IMR-90 (cell line): Measurements from ENCODE around the gene ADARB2. TPM values are rescaled to one million over a fixed set of nuclear protein-coding genes. Genes with fewer than 3 reads are reported as not detected.

Source experiments
- ATAC-seq: fragments of 200-7000 bp; cut with Tn5 transposase; 2 replicates; pipeline ENCODE4 v1.9.1; 2020; ENCODE audit warnings: low read depth, mild to moderate bottlenecking, moderate library complexity
- BruUV-seq: library from RNA; stranded (reverse); fragments of 400-500 nt; replicated peaks from 2 replicates; lab custom pipeline; 2021; lab: Mats Ljungman, UMichigan
- CTCF ChIA-PET: fragments of 300-600 bp; formaldehyde crosslinking; extraction: SDS; loops from one replicate; lab custom pipeline; 2021; ENCODE audit warnings: antibody characterized with exemption; lab: Yijun Ruan, JAX
- POLR2A ChIA-PET: fragments of 300-600 bp; sonication (Branson Sonifier 250); formaldehyde crosslinking; loops from one replicate; lab custom pipeline; 2022; ENCODE audit warnings: antibody characterized with exemption; ENCODE audit not compliant: unreplicated experiment; lab: Charles Lee
- DNase-seq: peaks from one replicate; pipeline ENCODE4 v3.0.0; 2013
- H2AFZ ChIP-seq: replicated peaks from 2 replicates; pipeline ENCODE3; 2013; ENCODE audit warnings: low read length, mild to moderate bottlenecking; ENCODE audit not compliant: poor library complexity
- H2AK5ac ChIP-seq: 2 replicates; pipeline ENCODE4 v1.6.1; 2013; ENCODE audit warnings: low read depth, low read length, inconsistent platforms
- H2AK9ac ChIP-seq: replicated peaks from 2 replicates; pipeline ENCODE3; 2013; ENCODE audit warnings: mild to moderate bottlenecking, low read depth, low read length, moderate library complexity; ENCODE audit not compliant: poor library complexity
- H2BK120ac ChIP-seq: 2 replicates; pipeline ENCODE4 v1.6.1; 2013; ENCODE audit warnings: low read depth, low read length, inconsistent platforms
- H2BK15ac ChIP-seq: 3 replicates; pipeline ENCODE4 v1.6.1; 2013; ENCODE audit warnings: low read depth, low read length, inconsistent platforms
- H2BK20ac ChIP-seq: 2 replicates; pipeline ENCODE4 v1.6.1; 2013; ENCODE audit warnings: low read depth, mild to moderate bottlenecking, inconsistent platforms, low read length, moderate library complexity
- H2BK5ac ChIP-seq: 2 replicates; pipeline ENCODE4 v1.6.1; 2013; ENCODE audit warnings: mild to moderate bottlenecking, low read depth, low read length, inconsistent platforms; ENCODE audit not compliant: poor library complexity, severe bottlenecking
- H3K14ac ChIP-seq: replicated peaks from 2 replicates; pipeline ENCODE4 v1.6.1; 2013; ENCODE audit warnings: low read depth, low read length, inconsistent platforms
- H3K18ac ChIP-seq: 2 replicates; pipeline ENCODE4 v1.6.1; 2013; ENCODE audit warnings: low read depth, low read length, control low read depth
- H3K23ac ChIP-seq: 2 replicates; pipeline ENCODE4 v1.6.1; 2013; ENCODE audit warnings: low read depth, low read length, inconsistent platforms
- H3K27ac ChIP-seq: 2 replicates; pipeline ENCODE4 v1.5.1; 2013; ENCODE audit warnings: mild to moderate bottlenecking, control low read depth, low read length; ENCODE audit not compliant: insufficient read depth
- H3K27me3 ChIP-seq: 2 replicates; pipeline ENCODE4 v1.6.1; 2013; ENCODE audit warnings: low read length; ENCODE audit not compliant: control insufficient read depth, insufficient read depth
- H3K36me3 ChIP-seq: 2 replicates; pipeline ENCODE4 v1.6.1; 2013; ENCODE audit warnings: low read length, mixed read lengths; ENCODE audit not compliant: control insufficient read depth, insufficient read depth
- H3K4ac ChIP-seq: 2 replicates; pipeline ENCODE4 v1.6.1; 2013; ENCODE audit warnings: low read depth, low read length, inconsistent platforms
- H3K4me1 ChIP-seq: 2 replicates; pipeline ENCODE4 v1.6.1; 2013; ENCODE audit warnings: low read length, mixed read lengths; ENCODE audit not compliant: control insufficient read depth, insufficient read depth
- H3K4me2 ChIP-seq: 2 replicates; pipeline ENCODE4 v1.6.1; 2013; ENCODE audit warnings: low read depth, mild to moderate bottlenecking, control low read depth, low read length, moderate library complexity
- H3K4me3 ChIP-seq: 2 replicates; pipeline ENCODE4 v1.5.1; 2013; ENCODE audit warnings: low read depth, mild to moderate bottlenecking, control low read depth, low read length, moderate library complexity; ENCODE audit not compliant: insufficient read depth
- H3K56ac ChIP-seq: 2 replicates; pipeline ENCODE4 v1.6.1; 2013; ENCODE audit warnings: low read length, inconsistent platforms; ENCODE audit not compliant: insufficient read depth; ENCODE audit errors: extremely low read depth
- H3K79me1 ChIP-seq, 2 experiments: 2 replicates each; pipeline ENCODE4 v1.6.1; 2013; ENCODE audit warnings: low read length in 2 of 2, inconsistent platforms in 1 of 2, low read depth in 1 of 2
- H3K9ac ChIP-seq: 2 replicates; pipeline ENCODE4 v1.6.1; 2013; ENCODE audit warnings: low read depth, low read length, control low read depth
- H3K9me1 ChIP-seq: 2 replicates; pipeline ENCODE4 v1.6.1; 2013; ENCODE audit warnings: low read length, inconsistent platforms; ENCODE audit not compliant: insufficient read depth
- H3K9me3 ChIP-seq: 2 replicates; pipeline ENCODE4 v1.6.1; 2013; ENCODE audit warnings: low read length; ENCODE audit not compliant: control insufficient read depth, insufficient read depth
- H4K20me1 ChIP-seq: 2 replicates; pipeline ENCODE4 v1.6.1; 2013; ENCODE audit warnings: low read length, inconsistent platforms; ENCODE audit not compliant: insufficient read depth
- H4K5ac ChIP-seq: 2 replicates; pipeline ENCODE4 v1.6.1; 2013; ENCODE audit warnings: mild to moderate bottlenecking, low read depth, low read length, control low read depth
- H4K8ac ChIP-seq, 2 experiments: 2 replicates each; pipeline ENCODE4 v1.6.1; 2013; ENCODE audit warnings: low read depth in 2 of 2, low read length in 2 of 2, control low read depth in 1 of 2, inconsistent platforms in 1 of 2
- H4K91ac ChIP-seq: 2 replicates; pipeline ENCODE4 v1.6.1; 2013; ENCODE audit warnings: low read depth, low read length, inconsistent platforms; ENCODE audit not compliant: insufficient read depth
- BHLHE40 ChIP-seq: fragments of 150-350 bp; IDR thresholded peaks from 2 replicates; pipeline ENCODE4 v1.6.1; 2016; ENCODE audit warnings: mild to moderate bottlenecking, low read depth, low read length
- CEBPB ChIP-seq: IDR thresholded peaks from 2 replicates; pipeline ENCODE4 v1.6.1; 2012; ENCODE audit warnings: low read depth, low read length, improper control_type of control experiment
- CHD1 ChIP-seq: IDR thresholded peaks from 2 replicates; pipeline ENCODE4 v1.6.1; 2012; ENCODE audit warnings: low read depth, low read length, improper control_type of control experiment
- CTCF ChIP-seq: conservative IDR thresholded peaks from 2 replicates; pipeline ENCODE4 v1.5.1; 2012; ENCODE audit warnings: mild to moderate bottlenecking, low read depth, low read length, improper control_type of control experiment
- ELK1 ChIP-seq: fragments of 150-350 bp; IDR thresholded peaks from 2 replicates; pipeline ENCODE4 v1.6.1; 2016; ENCODE audit warnings: low read depth, mild to moderate bottlenecking, low read length, moderate library complexity, borderline replicate concordance
- FOS ChIP-seq: fragments of 150-350 bp; IDR thresholded peaks from 2 replicates; pipeline ENCODE4 v1.6.1; 2016; ENCODE audit warnings: low read depth, low read length
- MAFK ChIP-seq: IDR thresholded peaks from 2 replicates; pipeline ENCODE4 v1.6.1; 2012; ENCODE audit warnings: low read depth, low read length, improper control_type of control experiment
- MAZ ChIP-seq: IDR thresholded peaks from 2 replicates; pipeline ENCODE4 v1.6.1; 2012; ENCODE audit warnings: low read depth, mild to moderate bottlenecking, low read length, improper control_type of control experiment, moderate library complexity, borderline replicate concordance
- MXI1 ChIP-seq: IDR thresholded peaks from 2 replicates; pipeline ENCODE4 v1.6.1; 2012; ENCODE audit warnings: low read depth, mild to moderate bottlenecking, low read length, moderate library complexity, borderline replicate concordance
- NFE2L2 ChIP-seq: fragments of 150-350 bp; IDR thresholded peaks from 2 replicates; pipeline ENCODE4 v1.6.1; 2016; ENCODE audit warnings: low read depth, mild to moderate bottlenecking, low read length
- POLR2A ChIP-seq: IDR thresholded peaks from 2 replicates; pipeline ENCODE4 v1.6.1; 2012; ENCODE audit warnings: mild to moderate bottlenecking, low read depth, low read length
- RAD21 ChIP-seq: IDR thresholded peaks from 2 replicates; pipeline ENCODE4 v1.6.1; 2012; ENCODE audit warnings: low read length, improper control_type of control experiment
- RCOR1 ChIP-seq: IDR thresholded peaks from 2 replicates; pipeline ENCODE4 v1.6.1; 2012; ENCODE audit warnings: mild to moderate bottlenecking, low read length, improper control_type of control experiment; ENCODE audit not compliant: insufficient replicate concordance
- RFX5 ChIP-seq: IDR thresholded peaks from 2 replicates; pipeline ENCODE4 v1.8.0; 2012; ENCODE audit warnings: low read depth, mild to moderate bottlenecking, low read length, moderate library complexity
- SMC3 ChIP-seq: fragments of 150-350 bp; IDR thresholded peaks from 2 replicates; pipeline ENCODE4 v1.6.1; 2016; ENCODE audit warnings: low read depth, mild to moderate bottlenecking, antibody characterized with exemption, low read length, moderate library complexity
- USF2 ChIP-seq: fragments of 150-350 bp; IDR thresholded peaks from 2 replicates; pipeline ENCODE4 v1.6.1; 2017; ENCODE audit warnings: mild to moderate bottlenecking, antibody characterized with exemption, low read length, low read depth
- dilution Hi-C: fragments of 300-500 bp; cut with HindIII; formaldehyde crosslinking; loops from one replicate; pipeline ENCODE4 v1.14.3; 2018; ENCODE audit warnings: low sequenced_read_pairs; ENCODE audit not compliant: unreplicated experiment
- in situ Hi-C: fragments of 300-500 bp; cut with MboI; formaldehyde crosslinking; loops from 3 replicates; pipeline ENCODE4 v1.14.3; 2019; ENCODE audit warnings: low sequenced_read_pairs, inconsistent platforms, mixed read lengths
- intact Hi-C: fragments of 100-400 bp; cut with micrococcal nuclease; formaldehyde crosslinking; loops from 2 replicates; pipeline ENCODE4 v1.10.0; 2022
- polyA plus RNA-seq, 3 experiments: library from polyadenylated mRNA; depleted of rRNA; stranded (reverse); fragments of >200 nt; gene quantifications; 2 replicates each; pipeline ENCODE4 v1.2.3, GENCODE V29; 2012; ENCODE audit warnings: low replicate concordance in 1 of 3
- total RNA-seq: library from RNA; depleted of rRNA; stranded (reverse); fragments of >200 nt; gene quantifications from 2 replicates; pipeline ENCODE4 v1.2.3, GENCODE V29; 2012

ADARB2 gene
- total and polyA plus RNA-seq, 2 of the 4 experiments (the other 2 are of a cell fraction) = not detected

GRCh38 chr10:1752153-1752552 lies 14.8 kb upstream of the ADARB2 start:
- POLR2A ChIA-PET = no interaction called here
- in situ Hi-C loops = no loop called here

More at GRCh38 chr10:1752153-1752552, 14.8 kb upstream of the ADARB2 start:
- CTCF ChIA-PET = no interaction called here
- H3K9ac ChIP-seq = no peak overlapping the region
- no peak overlapping the region for H2BK5ac ChIP-seq
- no peaks in the 10 kb centered on the region for H3K9me1 ChIP-seq
- H3K56ac ChIP-seq = no peak overlapping the region
- no peak overlapping the region for H4K8ac ChIP-seq
- no peak overlapping the region for H3K18ac ChIP-seq
- H3K4ac ChIP-seq = no peak overlapping the region
- DNase-seq (no peak), ATAC-seq (no peak)
- TF ChIP-seq USF2 (no peak), CEBPB (no peak), SMC3 (no peak), CTCF (no peak), MAZ (no peak), RAD21 (no peak), MXI1 (no peak), FOS (no peak), BHLHE40 (no peak), ELK1 (no peak), MAFK (no peak), RCOR1 (no peak), CHD1 (no peak), RFX5 (no peak), POLR2A (no peak), NFE2L2 (no peak)
- no peaks in the 10 kb centered on the region for H3K79me1 ChIP-seq
- no peak overlapping the region for H3K14ac ChIP-seq
- no peak overlapping the region for H4K91ac ChIP-seq
- H3K36me3 ChIP-seq = no peaks in the 10 kb centered on the region
- H2BK120ac ChIP-seq = no peak overlapping the region
- no peaks in the 10 kb centered on the region for H4K20me1 ChIP-seq
- no peak overlapping the region for H2AFZ ChIP-seq
- H3K4me3 ChIP-seq = no peak overlapping the region
- no peak overlapping the region for H2BK15ac ChIP-seq
- H3K27ac ChIP-seq = no peak overlapping the region
- H3K27me3 ChIP-seq = no peaks in the 10 kb centered on the region
- intact Hi-C loops = no loop called here
- no peaks in the 10 kb centered on the region for H3K4me1 ChIP-seq
- H3K23ac ChIP-seq = no peak overlapping the region
- dilution Hi-C loops = no loop called here
- no peak overlapping the region for H3K4me2 ChIP-seq
- no TSS peak for BruUV-seq
- H2BK20ac ChIP-seq = no peak overlapping the region
- H2AK5ac ChIP-seq = no peak overlapping the region
- H4K5ac ChIP-seq = no peak overlapping the region
- H3K9me3 ChIP-seq = peaks cover 19% of the 10 kb centered on the region
- H2AK9ac ChIP-seq = no peak overlapping the region
